GM21717 (cell line): ENCODE results near the gene CDC7.

ENCODE experiments used
- ATAC-seq: cut with Tn5 transposase; IDR thresholded peaks from one replicate; pipeline ENCODE4 v1.9.1; 2021; ENCODE audit warnings: mild to moderate bottlenecking, moderate library complexity; ENCODE audit not compliant: unreplicated experiment

The CDC7 gene

GRCh38 chr1:91572044-91572443 is 71.4 kb downstream of the CDC7 start:
- ATAC-seq, result peak; percentile 94
